ENCODE data around the gene PTPRA. TPM values are rescaled to one million over a fixed set of nuclear protein-coding genes. Genes with fewer than 3 reads are reported as not detected.
A peak's percentile ranks its signal among the peaks of the same experiment; 100 is the strongest.

The PTPRA gene
- total and polyA plus RNA-seq, 2 of the 13 experiments (the other 11 are each of a cell fraction or from before 2014, with no cell fraction given), result 47.2 to 127 TPM

- no peak for TF ChIP-seq FOXP4 (CRISPR knock-in tag; IDR thresholded peaks at IDR 0.05)
- TF ChIP-seq ZNF773 (CRISPR knock-in tag; IDR thresholded peaks at IDR 0.05; ENCODE audit: borderline replicate concordance), result 0 out of 2 replicates have a peak, but pooled peaks have one; percentile 22
- TF ChIP-seq HOXA7 (CRISPR knock-in tag; IDR thresholded peaks at IDR 0.05), result no peak
- TF ChIP-seq MYC (CRISPR knock-in tag; IDR thresholded peaks at IDR 0.05; ENCODE audit: borderline replicate concordance), result no peak
- TF ChIP-seq ZNF451 (CRISPR knock-in tag; IDR thresholded peaks at IDR 0.05), result peak; percentile 53; the same call in 1 of the 2 replicates
- TF ChIP-seq ZNF446 (CRISPR knock-in tag; IDR thresholded peaks at IDR 0.05), result 0 out of 2 replicates have a peak, but pooled peaks have one; percentile 13
- TF ChIP-seq CCDC6 (CRISPR knock-in tag; IDR thresholded peaks at IDR 0.05), result peak; percentile 89; the same call in 1 of the 2 replicates
- TF ChIP-seq ZNF878 (CRISPR knock-in tag; IDR thresholded peaks at IDR 0.05), result 0 out of 2 replicates have a peak, but pooled peaks have one; percentile 46
- TF ChIP-seq SRF (IDR thresholded peaks at IDR 0.05; ENCODE audit: low read depth, low read length), result no peak
- no peak for TF ChIP-seq NFE2 (CRISPR knock-in tag; IDR thresholded peaks at IDR 0.05)
- peak; percentile 16; the same call in 1 of the 2 replicates for TF ChIP-seq ZNF598 (CRISPR knock-in tag; IDR thresholded peaks at IDR 0.05; ENCODE audit: borderline replicate concordance)
- no peak for TF ChIP-seq SNRNP70 (IDR thresholded peaks at IDR 0.05; ENCODE audit: low read depth, low read length)
- 0 out of 2 replicates have a peak, but pooled peaks have one; percentile 3 for TF ChIP-seq ZNF709 (CRISPR knock-in tag; IDR thresholded peaks at IDR 0.05)
- TF ChIP-seq ZBTB2 (CRISPR knock-in tag; IDR thresholded peaks at IDR 0.05; ENCODE audit: low read depth), result no peak
- 0 out of 2 replicates have a peak, but pooled peaks have one; percentile 6 for TF ChIP-seq PHF8 (CRISPR knock-in tag; IDR thresholded peaks at IDR 0.05)
- no peak for TF ChIP-seq CENPX (CRISPR knock-in tag; IDR thresholded peaks at IDR 0.05)
- TF ChIP-seq ZIK1 (CRISPR knock-in tag; IDR thresholded peaks at IDR 0.05; ENCODE audit: borderline replicate concordance, low read depth), result 0 out of 2 replicates have a peak, but pooled peaks have one; percentile 45
- 0 out of 2 replicates have a peak, but pooled peaks have one; percentile 4 for TF ChIP-seq ZNF746 (CRISPR knock-in tag; IDR thresholded peaks at IDR 0.05)
- TF ChIP-seq MYNN (CRISPR knock-in tag; IDR thresholded peaks at IDR 0.05; ENCODE audit: low read depth), result no peak
- 0 out of 2 replicates have a peak, but pooled peaks have one; percentile 51 for TF ChIP-seq ZNF224 (CRISPR knock-in tag; IDR thresholded peaks at IDR 0.05)
- no peak for TF ChIP-seq CTCF (CRISPR knock-in tag; IDR thresholded peaks at IDR 0.05)
- no peak for TF ChIP-seq ZNF768 (CRISPR knock-in tag; IDR thresholded peaks at IDR 0.05)
- TF ChIP-seq ZSCAN25 (CRISPR knock-in tag; IDR thresholded peaks at IDR 0.05), result no peak
- 0 out of 2 replicates have a peak, but pooled peaks have one; percentile 16 for TF ChIP-seq ZNF570 (CRISPR knock-in tag; IDR thresholded peaks at IDR 0.05; ENCODE audit: borderline replicate concordance)
- TF ChIP-seq ZNF550 (CRISPR knock-in tag; IDR thresholded peaks at IDR 0.05; ENCODE audit: borderline replicate concordance), result peak; percentile 52; the same call in 1 of the 2 replicates
- no peak for TF ChIP-seq ZFY (CRISPR knock-in tag; IDR thresholded peaks at IDR 0.05)
Measured at GRCh38 chr20:2871661-2872458, 1.4 kb upstream of the PTPRA start (continued).
